A673 (cell line): ENCODE measurements around the gene TPX2.

Source experiments
- CTCF ChIP-seq: fragments of 300-800, 200-600 bp; sonication (generic); conservative IDR thresholded peaks from 2 replicates; pipeline ENCODE4 v1.5.1; 2017; ENCODE audit warnings: low read depth, mild to moderate bottlenecking, antibody characterized with exemption, low read length, moderate library complexity, mixed read lengths
- EZH2 ChIP-seq: fragments of 200-600 bp; sonication (generic); IDR thresholded peaks from 2 replicates; pipeline ENCODE4 v1.6.1; 2017; ENCODE audit warnings: borderline replicate concordance, low read depth, mild to moderate bottlenecking, mixed read lengths, antibody characterized with exemption, low read length; ENCODE audit not compliant: poor library complexity, severe bottlenecking

GRCh38 chr20:31705598-31706597 lies 33.2 kb upstream of the TPX2 start:
- TF ChIP-seq CTCF = no peak
- TF ChIP-seq EZH2 = no peak
